HepG2 (cell line): Measurements from ENCODE around the gene MXD3.

Experiments
- CTCF ChIP-seq: sonication (generic); formaldehyde crosslinking; IDR thresholded peaks from 2 replicates; pipeline ENCODE4 v1.5.0; 2020; ENCODE audit warnings: mild to moderate bottlenecking, missing genetic modification reagents, moderate library complexity
- DNMT1 ChIP-seq: sonication (generic); formaldehyde crosslinking; IDR thresholded peaks from 2 replicates; pipeline ENCODE4 v1.5.1; 2020; ENCODE audit warnings: mild to moderate bottlenecking, missing genetic modification reagents
- HMG20A ChIP-seq: IDR thresholded peaks from 2 replicates; pipeline ENCODE4 v1.6.1; 2016; ENCODE audit warnings: borderline replicate concordance
- MATR3 ChIP-seq: sonication (generic); formaldehyde crosslinking; IDR thresholded peaks from 2 replicates; pipeline ENCODE4 v1.4.0; 2020; ENCODE audit warnings: missing genetic modification reagents
- NFE2 ChIP-seq: sonication (generic); formaldehyde crosslinking; IDR thresholded peaks from 2 replicates; pipeline ENCODE4 v1.4.0; 2020; ENCODE audit warnings: missing genetic modification reagents
- NFRKB ChIP-seq: fragments of 450-650 bp; IDR thresholded peaks from 2 replicates; pipeline ENCODE4 v1.6.1; 2017
- POLR2A ChIP-seq, 2 experiments: IDR thresholded peaks; 2 replicates each; pipeline ENCODE4 v1.6.1; 2011; ENCODE audit warnings: low read depth in 2 of 2, low read length in 2 of 2, mild to moderate bottlenecking in 1 of 2, moderate library complexity in 1 of 2; ENCODE audit not compliant: insufficient read depth in 1 of 2
- RCOR2 ChIP-seq: IDR thresholded peaks from 2 replicates; pipeline ENCODE4 v1.6.1; 2016; ENCODE audit warnings: missing biosample characterization, missing genetic modification reagents
- RFX5 ChIP-seq: IDR thresholded peaks from 2 replicates; pipeline ENCODE4 v1.6.1; 2011; ENCODE audit warnings: low read depth, low read length, improper control_type of control experiment
- TEAD2 ChIP-seq: sonication (generic); formaldehyde crosslinking; IDR thresholded peaks from 2 replicates; pipeline ENCODE4 v1.9.0; 2021; ENCODE audit warnings: missing genetic modification reagents
- ZNF510 ChIP-seq: sonication (generic); formaldehyde crosslinking; IDR thresholded peaks from 2 replicates; pipeline ENCODE4 v1.4.0; 2020; ENCODE audit warnings: low read depth, mild to moderate bottlenecking, missing genetic modification reagents
- ZNF768 ChIP-seq: sonication (generic); formaldehyde crosslinking; IDR thresholded peaks from 2 replicates; pipeline ENCODE4 v1.4.0; 2020; ENCODE audit warnings: missing genetic modification reagents

GRCh38 chr5:177312649-177313181 is 1.0 kb upstream of the MXD3 start:
- no peak for TF ChIP-seq NFE2 (CRISPR knock-in tag)
- no peak for TF ChIP-seq POLR2A (IDR thresholded peaks at IDR 0.05; ENCODE audit: insufficient read depth in 1 of 2, low read depth in 2 of 2, low read length in 2 of 2)
- no peak for TF ChIP-seq HMG20A (CRISPR knock-in tag)
- TF ChIP-seq ZNF768: no peak
- TF ChIP-seq NFRKB: no peak
- TF ChIP-seq TEAD2 (CRISPR knock-in tag): no peak
- no peak for TF ChIP-seq DNMT1 (CRISPR knock-in tag)
- TF ChIP-seq RCOR2 (CRISPR knock-in tag): no peak
- no peak for TF ChIP-seq MATR3 (CRISPR knock-in tag)
- no peak for TF ChIP-seq ZNF510 (CRISPR knock-in tag)
- TF ChIP-seq CTCF (CRISPR knock-in tag): peak; percentile 55
- TF ChIP-seq RFX5: 0 out of 2 replicates have a peak, but pooled peaks have one; percentile 4
